Activated T-cell treated with anti-CD3 and anti-CD28 coated beads, Interleukin-2, amount 50 U/mL, for 1 hour (primary cell): ENCODE measurements around the gene BLOC1S5.
"Not testable (repeated sequence)": the region's sequence is repeated elsewhere in the genome, so short reads cannot be mapped to it uniquely, and the experiment has no call there.

Experiments used
- DNase-seq: peaks from one replicate; pipeline ENCODE4 v3.0.0-alpha.2; 2020

The BLOC1S5 gene

DNA sequence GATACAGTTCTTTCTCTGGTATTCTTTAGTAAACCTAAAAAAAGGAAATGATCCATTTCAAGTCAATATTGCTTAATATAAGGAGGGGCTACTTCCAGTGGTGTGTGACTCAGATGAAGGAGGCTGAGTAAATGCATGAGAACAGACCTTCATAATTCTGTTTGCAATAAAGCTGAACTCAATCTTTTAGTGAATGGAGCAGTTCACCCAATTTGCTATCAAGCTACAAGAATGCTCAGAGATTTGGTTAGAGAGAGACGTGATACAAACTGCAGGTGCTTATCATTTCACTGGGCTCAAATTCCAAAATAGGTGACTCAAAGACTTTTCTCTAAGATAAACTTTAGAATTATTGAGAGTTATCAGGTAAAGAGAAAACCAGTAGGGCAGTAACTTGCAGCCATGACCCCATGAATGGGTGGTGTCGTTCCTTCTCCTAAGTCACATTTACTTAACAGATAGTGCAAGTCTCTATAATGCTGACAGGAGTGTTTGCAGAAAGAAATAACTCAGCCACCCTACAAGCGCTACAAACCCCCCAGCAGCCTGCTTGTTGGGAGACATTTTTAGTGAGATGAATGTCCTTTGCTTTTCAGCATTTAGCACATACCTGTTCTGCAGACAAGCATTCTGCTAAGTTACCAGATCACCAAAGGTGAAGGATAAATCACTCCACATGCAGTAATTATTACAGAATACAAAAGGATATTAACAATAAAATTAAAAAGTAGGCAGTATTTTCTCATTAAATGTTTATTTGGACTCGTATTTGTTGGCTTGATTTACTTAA is 16.4 kb upstream of the BLOC1S5 start:
- DNase-seq = no peak

DNA sequence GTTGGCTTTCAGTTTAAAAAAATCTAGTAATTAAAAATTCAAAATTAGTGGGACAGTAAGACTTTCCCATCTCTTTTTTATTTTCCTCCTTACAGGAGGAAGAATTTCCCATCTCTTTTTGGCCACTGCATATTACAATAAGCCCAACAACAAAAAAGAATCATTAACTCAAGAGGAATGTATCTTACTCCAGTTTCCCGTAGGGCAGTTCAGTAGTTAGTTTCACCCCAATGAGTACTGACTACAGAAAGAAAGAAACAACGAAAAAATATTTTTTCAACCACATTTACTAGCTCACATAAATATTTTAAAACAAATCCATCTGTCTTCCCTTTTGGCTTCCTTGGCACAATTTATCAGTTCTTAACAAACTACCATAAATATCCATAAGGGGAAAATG is 14.9 kb upstream of the BLOC1S5 start:
- DNase-seq = no peak

DNA sequence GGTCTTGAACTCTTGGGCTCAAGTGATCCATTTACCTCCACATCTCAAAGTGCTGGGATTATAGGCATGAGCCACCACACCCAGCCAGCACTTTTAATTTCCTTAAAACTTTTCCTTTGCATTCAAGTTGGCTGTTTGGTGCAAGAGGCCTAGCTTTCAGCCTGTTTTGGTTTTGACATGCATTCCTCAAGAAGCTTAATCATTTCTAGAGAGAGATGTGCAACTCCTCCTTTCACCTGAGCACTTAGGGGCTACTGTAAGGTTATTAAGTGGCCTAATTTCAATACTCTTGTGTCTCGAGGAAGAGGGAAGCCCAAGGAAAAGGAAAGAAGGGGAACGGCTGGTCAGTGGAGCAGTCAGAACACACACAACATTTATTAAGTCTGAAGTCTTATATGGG is 13.8 kb upstream of the BLOC1S5 start:
- no peak for DNase-seq

DNA sequence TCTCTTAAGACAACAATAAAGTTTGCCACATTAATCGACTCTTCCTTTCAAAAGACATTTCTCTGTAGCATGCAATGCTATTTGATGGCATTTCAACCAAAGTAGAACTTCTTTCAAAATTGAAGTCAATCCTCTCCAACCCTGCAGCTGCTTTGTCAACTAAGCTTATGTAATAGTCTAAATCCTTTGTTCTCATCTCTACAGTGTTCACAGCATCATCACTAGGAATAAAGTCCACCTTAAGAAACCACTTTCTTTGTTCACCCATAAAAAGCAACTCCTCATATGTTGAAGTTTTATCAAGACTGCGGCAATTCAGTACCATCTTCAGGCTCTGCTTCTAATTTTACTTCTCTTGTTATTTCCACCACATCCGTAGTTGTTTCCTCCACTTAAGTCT is 11.5 kb upstream of the BLOC1S5 start:
- DNase-seq = no peak

DNA sequence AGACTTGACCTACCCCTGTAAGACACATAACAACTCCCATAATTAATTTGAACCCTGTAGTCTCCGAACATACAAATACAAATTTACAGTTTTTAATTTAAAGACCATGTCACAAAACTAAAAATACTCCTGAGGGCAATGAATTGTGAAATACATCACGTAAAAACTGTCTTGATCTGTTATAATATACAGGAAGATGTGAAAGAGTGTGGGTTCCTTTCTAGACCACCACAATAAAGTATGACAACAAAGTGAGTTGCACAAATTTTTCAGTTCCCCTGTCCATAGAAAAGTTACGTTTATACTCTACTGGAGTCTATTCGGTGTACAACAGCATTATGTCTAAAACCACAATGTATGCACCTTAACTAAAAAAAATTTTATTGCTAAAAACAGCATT is 11.0 kb upstream of the BLOC1S5 start:
- DNase-seq = no peak

DNA sequence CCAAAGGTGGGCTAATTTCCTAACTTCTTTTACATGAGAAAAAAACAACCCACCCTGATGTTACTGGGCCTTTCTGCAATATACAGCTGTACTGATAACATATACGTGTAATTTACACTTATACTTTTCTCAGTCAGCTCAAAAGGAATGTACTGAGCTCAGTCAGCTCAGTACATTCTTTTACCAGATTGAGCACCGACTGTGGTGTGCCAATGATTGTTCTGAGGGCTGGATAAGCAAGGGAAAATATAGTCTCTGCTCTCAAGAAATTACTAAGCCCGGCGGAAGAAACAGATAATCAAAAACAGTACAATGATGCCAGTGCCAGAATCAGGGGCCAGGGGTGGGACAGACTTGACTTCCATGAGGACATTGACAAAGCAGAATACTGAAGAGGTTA is 10.0 kb upstream of the BLOC1S5 start:
- DNase-seq = no peak

DNA sequence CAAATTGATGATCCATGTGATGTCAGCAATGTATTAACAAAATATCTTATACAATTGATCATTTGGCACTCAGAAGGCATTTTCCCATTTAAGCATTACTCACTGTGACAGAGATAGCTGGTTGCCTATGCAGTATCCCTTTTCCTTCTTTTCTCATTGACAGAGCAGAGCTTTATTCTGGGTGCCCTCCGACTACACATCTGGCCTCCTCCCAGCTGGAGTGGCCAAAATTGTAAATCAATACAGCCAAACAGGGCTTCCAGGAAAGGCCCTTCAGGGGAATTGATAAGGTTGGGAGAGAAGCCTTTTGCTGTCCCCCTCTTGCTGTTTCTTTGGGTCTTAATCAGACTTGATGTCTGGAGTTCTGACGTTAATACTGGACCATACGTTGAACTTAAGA is 9.6 kb upstream of the BLOC1S5 start:
- DNase-seq = no peak

DNA sequence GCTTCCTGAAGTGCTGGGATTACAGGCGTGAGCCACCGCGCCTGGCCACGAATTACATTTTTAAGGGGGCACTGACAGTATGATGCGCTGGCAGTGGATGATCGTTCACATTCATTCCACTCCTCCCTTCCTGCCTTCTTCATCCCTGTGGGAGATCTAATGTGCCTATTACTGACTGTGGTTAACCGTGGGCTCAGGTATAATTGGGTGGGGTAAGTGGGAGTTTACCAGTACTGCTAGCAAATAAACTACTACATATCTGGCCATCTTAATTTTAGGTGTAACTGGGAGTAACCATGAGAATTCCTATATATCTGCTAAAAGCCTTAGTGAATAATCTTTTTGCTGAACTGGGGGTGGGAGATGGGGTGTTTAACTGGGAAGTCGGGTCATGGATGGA is 6.5 kb upstream of the BLOC1S5 start:
- no peak for DNase-seq

DNA sequence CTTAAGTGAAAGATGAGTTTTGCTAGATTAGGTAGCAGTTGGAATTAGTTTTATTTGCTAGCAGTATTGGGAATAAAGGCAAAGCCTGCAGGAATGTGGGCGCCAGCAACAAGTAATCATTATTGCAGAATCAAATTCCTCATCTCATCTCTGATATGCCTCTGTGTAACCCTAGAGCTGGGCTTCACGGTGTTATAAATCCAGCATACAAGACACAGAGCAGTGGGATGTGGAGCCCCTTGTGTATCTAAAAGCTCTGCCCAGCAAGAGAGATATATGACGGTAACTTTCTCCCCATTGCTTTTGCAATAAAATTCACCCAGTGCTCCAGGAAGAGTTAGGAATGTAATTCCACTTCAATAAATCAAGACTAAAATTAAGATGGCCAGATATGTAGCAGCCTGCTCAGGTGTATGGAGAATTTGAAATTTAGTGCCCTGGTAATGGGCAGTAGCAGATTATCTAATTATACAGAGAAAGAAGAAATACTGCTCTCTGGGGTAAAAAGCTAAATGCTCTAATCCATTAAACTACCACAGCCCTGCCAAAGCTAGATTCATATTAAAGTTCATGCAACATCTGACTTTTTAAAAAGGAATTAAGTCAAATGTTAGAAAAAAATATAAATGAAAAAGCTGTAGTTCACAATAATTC is 5.6 kb upstream of the BLOC1S5 start:
- no peak for DNase-seq

DNA sequence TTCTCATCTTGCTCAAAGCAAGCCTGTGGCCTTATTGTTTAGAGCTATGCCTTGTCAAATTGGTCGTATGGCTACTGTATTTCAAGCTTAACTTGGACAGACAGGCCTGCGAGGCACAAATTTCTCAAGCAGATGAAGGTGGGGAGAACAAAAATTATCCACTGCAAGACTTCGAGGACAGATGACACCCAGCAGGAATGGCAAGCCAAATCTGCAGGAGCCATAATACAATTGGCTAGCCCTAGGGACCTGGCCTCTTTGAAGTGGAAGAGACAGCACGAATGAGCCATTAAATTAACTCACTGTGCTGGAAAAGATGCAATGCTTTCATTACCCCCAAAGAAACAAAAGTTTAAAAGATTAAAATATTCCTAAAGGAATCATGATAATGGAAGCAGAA is 5.0 kb upstream of the BLOC1S5 start:
- DNase-seq = no peak

DNA sequence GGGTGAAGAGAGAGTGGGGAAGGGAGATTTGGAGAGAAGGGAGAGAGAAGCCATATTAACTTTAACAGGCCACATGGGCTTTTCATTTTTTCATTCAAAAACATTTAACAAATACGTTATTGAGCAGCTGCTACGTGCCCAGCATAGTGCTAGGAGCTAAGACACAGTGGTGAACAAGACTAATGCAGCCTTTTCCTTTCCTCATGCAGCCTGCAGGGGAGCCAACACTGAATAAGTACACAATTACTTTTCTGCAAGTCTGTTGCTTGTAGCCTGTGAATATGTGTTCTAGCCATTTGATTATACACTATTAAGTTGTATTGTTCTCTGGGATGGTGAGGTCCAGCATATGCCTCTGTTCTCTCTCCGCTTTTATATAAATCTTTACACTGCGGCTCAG is 1.9 kb upstream of the BLOC1S5 start:
- no peak for DNase-seq

DNA sequence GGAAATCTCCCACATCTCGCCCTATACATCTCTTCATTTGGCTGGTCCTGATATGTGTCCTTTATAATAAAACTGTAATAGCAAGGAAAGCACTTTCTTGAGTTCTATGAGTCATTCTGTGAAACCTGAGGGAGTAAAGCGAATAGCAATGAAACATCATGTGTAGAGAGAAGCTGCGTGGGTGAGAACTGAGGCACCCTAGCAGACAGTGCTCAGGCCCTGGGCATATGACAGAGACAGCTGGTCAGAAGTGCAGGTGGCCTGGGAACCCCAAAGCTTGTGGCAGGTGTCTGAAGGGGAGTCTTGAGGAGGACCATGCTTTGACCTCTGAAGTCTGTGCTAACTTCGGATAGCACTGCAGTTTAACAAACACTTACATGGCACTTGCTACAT is 1.3 kb upstream of the BLOC1S5 start:
- no peak for DNase-seq

DNA sequence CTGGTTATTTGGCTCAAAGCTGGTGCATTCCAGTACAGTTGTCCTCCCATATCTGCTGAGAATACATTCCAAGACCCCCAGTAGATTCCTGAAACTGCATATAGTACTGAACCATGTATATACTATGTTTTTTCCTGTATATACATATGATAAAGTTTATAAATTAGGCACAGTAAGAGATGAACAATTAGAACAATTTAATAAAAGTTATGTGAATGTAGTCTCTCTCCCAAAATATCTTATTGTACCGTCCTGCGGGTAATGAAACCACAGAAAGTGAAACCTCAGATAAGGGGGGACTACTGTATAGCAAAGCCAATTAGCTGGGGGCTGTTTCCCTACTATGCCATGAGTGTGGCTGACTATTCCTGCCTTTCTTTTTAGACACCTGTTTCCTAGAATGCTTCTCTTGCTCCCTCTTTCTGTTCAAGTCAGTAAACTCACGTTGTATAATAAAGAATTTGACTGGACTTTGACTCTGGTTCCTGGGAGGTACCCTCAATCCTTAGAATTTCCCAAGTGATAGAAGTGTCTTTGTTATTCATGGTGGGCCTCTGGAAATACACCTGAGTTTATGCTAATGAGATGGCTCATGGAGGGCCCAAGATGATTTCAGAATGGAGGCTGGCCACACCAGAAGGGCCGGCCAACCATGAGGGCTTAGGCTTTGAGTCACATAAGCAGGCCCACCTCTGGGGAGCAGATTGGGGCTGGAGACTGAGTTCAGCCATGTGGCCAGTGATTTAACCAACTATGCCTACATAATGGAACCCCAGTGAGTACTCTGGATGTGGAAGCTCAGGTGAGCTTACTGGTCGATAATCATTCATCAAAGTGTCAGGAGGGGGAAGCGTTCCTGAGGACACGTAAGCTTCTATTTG is 689 bp upstream of the BLOC1S5 start:
- no peak for DNase-seq

DNA sequence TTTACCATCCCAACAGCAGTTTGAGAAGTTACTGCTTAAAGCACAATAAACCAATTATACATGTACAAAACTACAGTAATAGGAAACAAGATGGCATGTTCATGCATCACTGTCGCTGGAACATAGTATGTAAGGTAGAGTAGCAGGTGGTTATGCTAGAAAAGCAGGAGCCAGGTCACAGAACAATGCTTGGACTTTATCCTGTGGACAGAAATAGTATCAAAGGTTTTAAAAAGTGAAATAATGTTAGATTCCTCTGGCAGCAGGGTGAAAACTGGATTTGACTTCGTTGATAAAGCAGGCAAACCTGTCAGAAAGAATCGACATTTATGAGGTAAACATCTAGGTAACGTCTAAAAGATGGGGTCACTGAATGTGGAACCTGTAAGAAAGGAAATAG is 2.5 kb downstream of the BLOC1S5 start:
- DNase-seq = no peak

DNA sequence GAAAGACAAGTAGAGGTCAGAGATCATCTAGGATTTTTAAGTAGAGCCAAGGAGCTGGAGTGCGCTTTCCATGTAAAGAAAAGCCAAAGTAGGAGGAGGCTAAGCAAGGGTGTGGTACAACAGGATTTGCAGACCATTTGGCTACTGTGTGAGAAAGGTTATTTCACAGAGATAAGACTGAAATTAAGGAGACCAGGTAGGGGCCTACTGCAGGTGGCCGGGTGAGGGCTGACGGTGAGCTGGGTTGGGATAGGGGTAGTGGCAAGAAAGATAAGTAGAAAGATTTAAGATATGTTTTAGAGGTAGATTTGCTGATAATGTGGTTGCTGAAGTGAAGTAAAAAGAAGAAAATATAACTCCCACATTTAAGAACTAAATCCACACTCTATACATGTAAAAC is 3.8 kb downstream of the BLOC1S5 start:
- no peak for DNase-seq

DNA sequence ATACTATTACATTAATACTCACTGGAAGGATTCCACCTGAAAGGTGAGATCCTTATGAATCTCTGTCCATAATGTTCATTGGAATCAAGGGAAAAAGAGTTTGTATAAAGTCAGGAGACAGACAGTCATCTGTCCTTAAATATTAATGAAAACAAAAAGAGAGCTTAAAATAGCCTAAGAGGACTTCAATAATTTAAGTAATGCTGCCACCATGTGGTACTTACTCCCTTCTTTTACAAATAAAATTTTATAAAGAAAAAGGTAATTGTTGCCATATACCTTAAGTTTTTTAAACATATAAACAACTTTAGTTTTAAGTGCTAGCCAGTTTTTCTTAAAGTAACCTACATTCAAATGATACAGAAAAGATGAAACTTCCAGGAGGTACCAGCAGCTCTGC is 5.1 kb downstream of the BLOC1S5 start:
- no peak for DNase-seq

DNA sequence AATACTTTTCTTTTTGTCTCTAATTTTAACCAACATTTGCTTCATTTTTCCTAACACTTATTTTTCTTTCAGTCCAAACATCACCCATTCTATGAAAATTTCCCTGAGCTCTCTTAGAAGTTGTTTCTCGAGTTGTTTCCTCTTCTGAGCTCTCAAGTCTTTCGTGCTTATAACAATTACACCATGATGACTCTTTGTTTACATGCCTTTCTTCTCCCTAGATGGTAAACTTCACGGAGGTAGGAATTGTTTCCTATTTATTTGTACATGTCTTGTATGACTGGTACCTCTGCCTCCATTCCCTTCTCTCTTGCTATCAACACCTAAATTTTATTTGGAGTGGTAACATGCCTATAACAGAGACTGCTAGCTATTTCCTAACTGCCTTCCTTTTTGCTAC is 6.4 kb downstream of the BLOC1S5 start:
- no peak for DNase-seq

DNA sequence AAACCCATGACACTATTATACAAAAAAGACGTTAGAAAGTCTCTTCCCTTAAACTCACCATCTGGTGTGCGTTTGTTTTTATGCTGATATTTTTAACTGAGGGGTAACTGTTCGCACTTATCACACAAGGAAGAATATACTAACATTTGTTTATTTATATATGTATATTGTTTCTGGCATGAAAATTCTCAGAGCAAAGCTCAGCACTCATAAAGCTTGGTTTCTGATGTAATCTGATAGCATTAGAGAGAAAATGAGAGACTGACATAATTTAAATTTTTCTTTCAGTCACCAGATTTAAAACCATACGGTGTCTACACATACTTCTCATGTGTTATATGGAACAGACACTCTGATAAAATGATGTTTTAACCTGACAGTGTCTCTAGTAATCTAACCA is 6.9 kb downstream of the BLOC1S5 start:
- DNase-seq = no peak

DNA sequence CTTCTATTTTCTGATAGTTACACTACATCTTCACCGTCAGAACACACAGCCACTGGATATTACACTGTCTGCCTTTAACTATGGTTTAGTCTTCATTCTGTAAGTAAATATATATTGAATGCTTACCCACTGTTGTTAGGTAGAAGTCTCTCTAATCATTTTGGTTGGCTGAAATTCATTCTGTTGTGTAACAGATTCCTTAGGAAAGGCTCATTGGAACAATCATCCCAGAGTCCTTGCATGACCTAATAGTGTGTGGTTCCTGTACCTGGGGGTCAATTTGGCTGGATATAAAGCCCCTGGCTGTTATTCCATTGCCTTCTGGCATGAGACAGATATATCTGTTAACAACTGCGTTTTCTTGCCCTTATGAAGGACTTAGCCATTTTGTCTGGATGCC is 9.9 kb downstream of the BLOC1S5 start:
- DNase-seq = no peak

DNA sequence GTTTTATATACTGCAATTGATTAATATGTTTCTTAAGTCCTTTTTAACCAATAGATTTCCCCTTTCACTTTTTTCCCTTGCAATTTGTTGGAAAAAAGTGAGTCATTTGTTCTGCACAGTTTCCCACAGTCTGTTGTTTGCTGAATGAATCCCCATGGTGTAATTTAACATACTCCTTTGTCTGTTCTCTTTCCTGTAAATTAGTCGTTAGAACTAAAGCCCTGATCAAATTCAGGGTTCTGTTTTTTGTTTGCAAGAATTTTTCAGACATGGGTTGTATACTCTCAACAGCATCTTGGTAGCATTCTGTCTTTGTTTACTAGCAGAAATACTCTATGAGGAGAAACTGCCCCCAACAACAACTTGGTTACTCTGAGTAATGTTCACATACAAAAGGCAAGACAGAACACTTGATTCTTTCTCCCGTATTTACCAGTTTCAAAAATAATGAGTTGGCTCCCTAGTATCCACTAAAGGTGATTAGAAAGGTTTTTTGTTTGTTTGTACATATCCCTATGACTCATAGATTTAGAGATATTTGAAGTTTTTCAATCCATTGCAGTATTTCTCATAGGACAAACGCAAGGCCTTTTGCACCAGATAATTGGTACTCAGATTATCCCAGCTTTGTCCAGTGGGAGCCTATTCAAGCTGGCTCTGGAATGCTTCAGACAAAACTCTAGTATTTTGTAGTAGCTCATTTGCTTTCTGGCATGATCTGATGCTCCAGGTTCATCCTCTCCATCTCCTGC is 16.5 kb downstream of the BLOC1S5 start:
- DNase-seq = no peak

DNA sequence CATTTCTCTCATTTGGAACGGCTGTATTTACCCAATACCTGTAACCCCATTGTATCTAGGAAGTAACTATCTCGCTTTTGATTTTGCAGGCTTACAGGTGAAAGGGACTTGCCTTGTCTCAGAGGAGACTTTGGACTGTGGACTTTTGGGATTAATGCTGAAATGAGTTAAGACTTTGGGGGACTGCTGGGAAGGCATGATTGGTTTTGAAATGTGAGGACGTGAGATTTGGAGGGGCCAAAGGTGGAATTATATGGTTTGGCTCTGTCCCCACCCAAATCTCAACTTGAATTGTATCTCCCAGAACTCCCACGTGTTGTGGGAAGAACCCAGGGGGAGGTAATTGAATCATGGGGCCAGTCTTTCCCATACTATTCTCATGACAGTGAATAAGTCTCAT is 18.4 kb downstream of the BLOC1S5 start:
- DNase-seq = not testable (repeated sequence)

DNA sequence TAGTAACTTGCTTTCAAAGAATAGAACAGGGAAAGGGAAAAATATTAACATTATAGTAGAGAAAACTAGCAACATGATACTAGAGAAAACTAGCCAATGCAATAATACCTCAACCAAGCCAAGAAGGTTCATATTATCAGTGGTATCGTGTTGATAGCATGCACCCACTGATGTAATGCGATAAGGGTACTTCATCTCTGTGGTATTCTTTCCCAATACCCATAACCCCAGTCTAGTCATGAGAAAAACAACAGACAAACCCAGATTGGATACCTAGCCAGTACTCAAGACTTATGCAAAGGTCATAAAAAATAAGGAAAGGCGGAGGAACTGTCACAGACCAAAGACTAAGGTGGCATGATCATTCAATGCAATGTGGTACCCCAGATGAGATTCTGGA is 21.0 kb downstream of the BLOC1S5 start:
- no peak for DNase-seq

DNA sequence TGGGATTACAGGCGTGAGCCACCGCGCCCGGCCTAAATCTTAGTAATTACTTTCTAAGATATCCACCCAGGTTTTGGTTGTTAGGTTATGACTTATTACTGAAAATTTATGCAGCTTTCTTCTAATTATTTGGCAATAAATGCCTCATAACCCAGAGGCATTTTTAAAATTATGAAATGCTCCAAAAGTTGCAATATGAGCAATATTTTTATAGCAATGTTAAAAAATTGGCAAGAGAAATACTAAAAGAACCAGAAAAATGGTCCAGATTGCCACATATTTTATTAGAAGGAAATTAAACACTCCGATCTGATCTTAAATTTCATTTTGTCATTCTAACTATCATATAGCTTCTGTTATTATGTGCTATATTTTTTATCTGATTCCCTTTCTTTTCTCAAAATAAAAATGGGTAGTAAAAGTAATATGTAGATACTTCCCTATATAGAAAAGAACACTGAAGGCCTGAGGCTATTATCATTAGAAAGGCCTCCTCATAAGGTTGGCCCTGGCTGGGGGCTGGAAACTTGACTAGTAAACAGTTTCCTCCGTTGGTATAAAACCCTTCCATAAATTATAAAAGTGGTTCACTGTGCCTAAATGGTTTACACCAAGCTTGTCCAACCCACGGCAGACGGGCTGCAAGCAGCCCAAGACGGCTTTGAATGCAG is 22.1 kb downstream of the BLOC1S5 start:
- no peak for DNase-seq
